Rectal smooth muscle tissue (tissue), 1 donor: ENCODE data around the gene EWSR1.

Experiments used
- H3K27ac ChIP-seq: one replicate; pipeline ENCODE4 v1.7.0; 2013; ENCODE audit warnings: low read depth, low read length, inconsistent platforms
- H3K27me3 ChIP-seq: one replicate; pipeline ENCODE4 v1.7.0; 2013; ENCODE audit warnings: low read length; ENCODE audit not compliant: control insufficient read depth, insufficient read depth
- H3K36me3 ChIP-seq: one replicate; pipeline ENCODE4 v1.7.0; 2013; ENCODE audit warnings: low read length; ENCODE audit not compliant: control insufficient read depth, insufficient read depth
- H3K4me1 ChIP-seq: one replicate; pipeline ENCODE4 v1.7.0; 2013; ENCODE audit warnings: low read length; ENCODE audit not compliant: control insufficient read depth, insufficient read depth
- H3K4me3 ChIP-seq: one replicate; pipeline ENCODE4 v1.7.0; 2013; ENCODE audit warnings: low read length
- H3K9ac ChIP-seq: one replicate; pipeline ENCODE4 v1.7.0; 2013; ENCODE audit warnings: low read length

The EWSR1 gene

GRCh38 chr22:29313126-29313575 is 45.1 kb downstream of the EWSR1 start:
- H3K36me3 ChIP-seq, result no peaks in the 10 kb centered on the region
- no peak overlapping the region for H3K9ac ChIP-seq
- H3K4me1 ChIP-seq, result peaks cover 35% of the 10 kb centered on the region
- no peak overlapping the region for H3K27ac ChIP-seq
- H3K27me3 ChIP-seq, result peaks cover 29% of the 10 kb centered on the region
- H3K4me3 ChIP-seq, result peak overlapping the region; percentile 21

GRCh38 chr22:29313576-29314466 is 45.8 kb downstream of the EWSR1 start:
- H3K27me3 ChIP-seq, result peaks cover 29% of the 10 kb centered on the region
- H3K36me3 ChIP-seq, result no peaks in the 10 kb centered on the region
- H3K4me1 ChIP-seq, result peaks cover 32% of the 10 kb centered on the region
- H3K27ac ChIP-seq, result no peak overlapping the region
- H3K9ac ChIP-seq, result no peak overlapping the region
- H3K4me3 ChIP-seq, result peak overlapping the region; percentile 37

GRCh38 chr22:29314537-29315285 is 46.6 kb downstream of the EWSR1 start:
- Histone ChIP-seq H3K27ac (no peak overlapping the region), H3K27me3 (peaks cover 29% of the 10 kb centered on the region), H3K4me3 (peak overlapping the region; percentile 45), H3K9ac (no peak overlapping the region), H3K36me3 (no peaks in the 10 kb centered on the region), H3K4me1 (peaks cover 25% of the 10 kb centered on the region)

GRCh38 chr22:29315286-29316140 is 47.4 kb downstream of the EWSR1 start, which contains the start of gene RASL10A:
Gene RASL10A (minus strand): TSS chr22:29315697. CDS start chr22:29315246, 451 bp downstream.
- H3K9ac ChIP-seq, result no peak within 1 kb of the TSS
- H3K4me1 ChIP-seq, result peaks cover 20% of the 10 kb centered on the region
- H3K27me3 ChIP-seq, result peaks cover 29% of the 10 kb centered on the region
- H3K36me3 ChIP-seq, result no peaks in the 10 kb centered on the region
- no peak within 1 kb of the TSS for H3K27ac ChIP-seq
- peak within 1 kb of the TSS; percentile 45 for H3K4me3 ChIP-seq

GRCh38 chr22:29316141-29316828 is 48.2 kb downstream of the EWSR1 start:
- Histone ChIP-seq H3K9ac (no peak overlapping the region), H3K27ac (no peak overlapping the region), H3K36me3 (no peaks in the 10 kb centered on the region), H3K27me3 (peaks cover 29% of the 10 kb centered on the region), H3K4me3 (no peak overlapping the region), H3K4me1 (peaks cover 13% of the 10 kb centered on the region)

- Histone ChIP-seq H3K27me3 (peaks cover 27% of the 10 kb centered on the region), H3K27ac (no peak overlapping the region)
Observed at GRCh38 chr22:29317827-29318454, 49.9 kb downstream of the EWSR1 start.

GRCh38 chr22:29319072-29319471 is 51.0 kb downstream of the EWSR1 start:
- Histone ChIP-seq H3K9ac (no peak overlapping the region), H3K27ac (no peak overlapping the region), H3K36me3 (no peaks in the 10 kb centered on the region), H3K4me1 (peaks cover 2% of the 10 kb centered on the region), H3K4me3 (no peak overlapping the region), H3K27me3 (peaks cover 21% of the 10 kb centered on the region)

More at GRCh38 chr22:29317827-29318454, 49.9 kb downstream of the EWSR1 start:
- no peaks in the 10 kb centered on the region for H3K36me3 ChIP-seq
- H3K4me1 ChIP-seq, result peaks cover 10% of the 10 kb centered on the region
- no peak overlapping the region for H3K4me3 ChIP-seq
- H3K9ac ChIP-seq, result no peak overlapping the region

- Histone ChIP-seq H3K4me3 (no peak overlapping the region), H3K27me3 (peaks cover 13% of the 10 kb centered on the region), H3K36me3 (no peaks in the 10 kb centered on the region), H3K4me1 (no peaks in the 10 kb centered on the region), H3K27ac (no peak overlapping the region), H3K9ac (no peak overlapping the region)
Observed at GRCh38 chr22:29320546-29320945, 52.5 kb downstream of the EWSR1 start.

- Histone ChIP-seq H3K27ac (no peak overlapping the region), H3K4me1 (no peaks in the 10 kb centered on the region), H3K27me3 (no peaks in the 10 kb centered on the region), H3K36me3 (peaks cover 4% of the 10 kb centered on the region), H3K4me3 (no peak overlapping the region), H3K9ac (no peak overlapping the region)
Observed at GRCh38 chr22:29323641-29324040, 55.6 kb downstream of the EWSR1 start.

GRCh38 chr22:29325356-29325755 is 57.3 kb downstream of the EWSR1 start:
- no peak overlapping the region for H3K4me3 ChIP-seq
- H3K36me3 ChIP-seq, result peaks cover 13% of the 10 kb centered on the region
- no peak overlapping the region for H3K27ac ChIP-seq
- H3K9ac ChIP-seq, result no peak overlapping the region
- H3K27me3 ChIP-seq, result no peaks in the 10 kb centered on the region
- no peaks in the 10 kb centered on the region for H3K4me1 ChIP-seq

- Histone ChIP-seq H3K9ac (no peak overlapping the region), H3K4me3 (no peak overlapping the region), H3K4me1 (no peaks in the 10 kb centered on the region), H3K27ac (no peak overlapping the region), H3K36me3 (peaks cover 13% of the 10 kb centered on the region), H3K27me3 (no peaks in the 10 kb centered on the region)
Observed at GRCh38 chr22:29325785-29326315, 57.8 kb downstream of the EWSR1 start.
